Esophagus squamous epithelium (tissue), 5 donors: ENCODE results near the gene GPX4. TPM values are rescaled to one million over a fixed set of nuclear protein-coding genes. Genes with fewer than 3 reads are reported as not detected.

Source experiments
- DNase-seq: peaks from one replicate; lab custom pipeline; 2025; lab: John Stamatoyannopoulos, UW
- H3K27ac ChIP-seq, 4 donors: fragments of 200-600 bp; sonication (generic); one replicate each; pipeline ENCODE4 v1.5.1; 2016 to 2019; ENCODE audit warnings: mild to moderate bottlenecking in 1 of 4
- H3K27me3 ChIP-seq, 4 donors: fragments of 200-600 bp; sonication (generic); 1 replicate in 3 of 4; 2 replicates in 1 of 4; pipeline versions ENCODE4 v1.5.1 to v1.6.0; 2017 to 2021; ENCODE audit warnings: antibody characterized with exemption in 1 of 4
- H3K36me3 ChIP-seq, 3 donors: fragments of 200-600 bp; sonication (generic); one replicate each; pipeline ENCODE4 v1.5.1; 2016 to 2019
- H3K4me1 ChIP-seq, 3 donors: fragments of 200-600 bp; sonication (generic); one replicate each; pipeline ENCODE4 v1.5.1; 2017 to 2019
- H3K4me3 ChIP-seq, 4 donors: fragments of 200-600 bp; sonication (generic); 1 replicate in 3 of 4; 2 replicates in 1 of 4; pipeline ENCODE4 v1.5.1; 2016 to 2019; ENCODE audit warnings: mild to moderate bottlenecking in 2 of 4, moderate library complexity in 1 of 4
- H3K9me3 ChIP-seq, 3 donors: fragments of 200-600 bp; sonication (generic); one replicate each; pipeline ENCODE4 v1.5.1; 2016 to 2019
- POLR2A ChIP-seq, 4 donors: fragments of 450-650 bp; IDR thresholded peaks; one replicate each; pipeline ENCODE4 v1.6.1; 2017; ENCODE audit warnings: antibody characterized with exemption in 4 of 4, mild to moderate bottlenecking in 4 of 4, moderate library complexity in 3 of 4
- WGBS, 2 donors: methylation state at CpG; one replicate each; pipeline ENCODE4 v1.1.5; 2018; 5-methylcytosine and 5-hydroxymethylcytosine counted together
- intact Hi-C: fragments of 100-400 bp; cut with DNase I; formaldehyde crosslinking; loops from one replicate; pipeline ENCODE4 v1.15.0; 2022
- total RNA-seq, 4 donors: library from RNA; depleted of rRNA; stranded (reverse); fragments of >200 nt; gene quantifications; one replicate each; pipeline ENCODE4 v1.1.0, GENCODE V29; 2016
- TF ChIP-seq, protein P1 (sequence below), 6 experiments: fragments of 450-650 bp in 4 of 6; fragments of 200-600 bp in 2 of 6; sonication (generic) in 2 of 6; IDR thresholded peaks; one replicate each; pipeline ENCODE4 v1.5.1; 2016 to 2019; ENCODE audit warnings: antibody characterized with exemption in 6 of 6, mild to moderate bottlenecking in 4 of 6, moderate library complexity in 4 of 6
- donor health status: DM: yes; HTN: yes; CAD: no.

Gene GPX4
- total RNA-seq, 4 donors from 2014 or later: 108 to 405 (median 244) TPM

DNA sequence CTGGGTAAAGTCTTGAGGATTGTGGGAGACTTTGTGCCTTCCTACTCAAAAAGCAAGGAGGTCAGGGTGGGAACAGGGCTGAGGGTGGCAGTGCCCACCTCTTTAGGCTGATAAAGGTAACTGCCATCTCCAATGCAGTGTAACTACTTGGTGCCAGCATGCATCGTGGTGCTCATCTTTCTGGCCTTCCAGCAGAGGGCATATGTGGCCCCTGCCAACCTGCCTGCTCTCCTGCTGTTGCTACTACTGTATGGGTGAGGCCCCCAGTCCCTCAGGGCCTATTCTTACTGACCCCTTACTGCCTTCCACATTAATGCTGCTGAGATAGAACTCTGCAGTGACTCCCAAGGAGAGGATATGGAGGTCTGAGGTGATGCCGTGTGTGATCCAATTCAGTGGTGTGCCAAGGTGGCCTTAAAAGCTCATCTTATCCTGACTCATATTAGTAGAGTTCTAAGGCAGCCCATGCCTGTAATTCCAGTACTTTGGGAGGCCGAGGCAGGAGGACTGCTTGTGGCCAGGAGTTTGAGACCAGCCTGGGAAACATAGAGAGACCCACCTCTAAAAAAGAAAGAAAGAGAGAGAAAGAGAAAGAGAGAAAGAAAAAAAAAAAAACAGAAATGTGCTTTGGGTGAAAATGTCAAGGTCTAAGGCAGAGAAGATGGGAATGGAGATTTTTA, 46.5 kb upstream of the GPX4 start:
- H3K27me3 ChIP-seq: no peaks in the 10 kb centered on the region
- 17 to 61% methylated on average over 2 to 3 of the region's 3 CpGs for WGBS, 2 donors
- peaks cover 0 to 34% (median 0%) of the 10 kb centered on the region in 3 donors for H3K36me3 ChIP-seq
- peaks cover 0 to 40% (median 25%) of the 10 kb centered on the region in 3 donors for H3K9me3 ChIP-seq
- H3K27ac ChIP-seq: no peak overlapping the region
- intact Hi-C loops: no loop called here
- no peak for DNase-seq
- TF ChIP-seq, protein P1, sequence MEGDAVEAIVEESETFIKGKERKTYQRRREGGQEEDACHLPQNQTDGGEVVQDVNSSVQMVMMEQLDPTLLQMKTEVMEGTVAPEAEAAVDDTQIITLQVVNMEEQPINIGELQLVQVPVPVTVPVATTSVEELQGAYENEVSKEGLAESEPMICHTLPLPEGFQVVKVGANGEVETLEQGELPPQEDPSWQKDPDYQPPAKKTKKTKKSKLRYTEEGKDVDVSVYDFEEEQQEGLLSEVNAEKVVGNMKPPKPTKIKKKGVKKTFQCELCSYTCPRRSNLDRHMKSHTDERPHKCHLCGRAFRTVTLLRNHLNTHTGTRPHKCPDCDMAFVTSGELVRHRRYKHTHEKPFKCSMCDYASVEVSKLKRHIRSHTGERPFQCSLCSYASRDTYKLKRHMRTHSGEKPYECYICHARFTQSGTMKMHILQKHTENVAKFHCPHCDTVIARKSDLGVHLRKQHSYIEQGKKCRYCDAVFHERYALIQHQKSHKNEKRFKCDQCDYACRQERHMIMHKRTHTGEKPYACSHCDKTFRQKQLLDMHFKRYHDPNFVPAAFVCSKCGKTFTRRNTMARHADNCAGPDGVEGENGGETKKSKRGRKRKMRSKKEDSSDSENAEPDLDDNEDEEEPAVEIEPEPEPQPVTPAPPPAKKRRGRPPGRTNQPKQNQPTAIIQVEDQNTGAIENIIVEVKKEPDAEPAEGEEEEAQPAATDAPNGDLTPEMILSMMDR (IDR thresholded peaks at IDR 0.05): peak in 2 of 6 experiments; percentile 12 to 30
- no peak for TF ChIP-seq POLR2A (IDR thresholded peaks at IDR 0.05)
- no peak overlapping the region for H3K4me3 ChIP-seq
- no peaks in the 10 kb centered on the region for H3K4me1 ChIP-seq

DNA sequence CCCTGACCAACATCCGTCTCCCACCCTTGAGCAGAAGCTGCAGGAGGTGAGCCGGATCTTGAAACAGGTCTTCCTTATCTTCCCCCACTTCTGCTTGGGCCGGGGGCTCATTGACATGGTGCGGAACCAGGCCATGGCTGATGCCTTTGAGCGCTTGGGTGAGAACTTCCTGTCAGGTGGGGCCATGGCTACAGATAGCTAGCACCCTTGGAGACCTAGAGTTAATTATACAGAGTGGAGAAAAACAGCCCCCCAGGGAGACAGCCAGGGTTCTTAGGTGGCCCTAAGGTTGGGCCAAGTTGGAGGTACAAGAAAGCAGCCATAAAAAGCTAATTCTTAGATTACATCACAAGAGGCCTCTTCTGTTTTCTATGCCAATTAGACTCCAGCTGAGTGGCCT, 45.7 kb upstream of the GPX4 start:
- Histone ChIP-seq H3K27ac (no peak overlapping the region), H3K4me1 (no peaks in the 10 kb centered on the region), H3K9me3 (peaks cover 0 to 40% (median 25%) of the 10 kb centered on the region in 3 donors), H3K4me3 (no peak overlapping the region), H3K36me3 (peaks cover 0 to 34% (median 0%) of the 10 kb centered on the region in 3 donors), H3K27me3 (no peaks in the 10 kb centered on the region)
- intact Hi-C loops: no loop called here
- DNase-seq: no peak
- TF ChIP-seq POLR2A (IDR thresholded peaks at IDR 0.05): no peak
- TF ChIP-seq, protein P1 (IDR thresholded peaks at IDR 0.05): no peak
- 100% methylated on average over 3 of the region's 5 CpGs; no CpG with 5 or more reads in 1 of the 2 donors for WGBS, 2 donors

DNA sequence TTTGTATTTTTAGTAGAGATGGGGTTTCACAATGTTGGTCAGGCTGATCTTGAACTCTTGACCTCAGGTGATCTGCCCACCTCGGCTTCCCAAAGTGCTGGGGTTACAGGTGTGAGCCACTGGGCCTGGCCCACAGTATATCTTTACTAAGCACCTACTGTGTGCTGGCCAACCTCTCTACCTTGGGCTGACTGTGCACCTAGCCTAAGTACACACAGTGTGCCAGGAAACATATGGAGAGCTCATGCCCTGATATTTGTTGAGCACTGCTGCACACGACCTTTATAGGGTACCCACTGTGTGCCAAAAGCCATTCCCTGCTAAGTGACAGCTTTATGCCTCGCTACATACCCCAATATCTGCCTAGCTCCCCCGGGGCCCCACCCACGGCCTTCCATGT, 43.1 kb upstream of the GPX4 start:
- intact Hi-C loops: no loop called here
- TF ChIP-seq, protein P1 (IDR thresholded peaks at IDR 0.05): no peak
- no peak for TF ChIP-seq POLR2A (IDR thresholded peaks at IDR 0.05)
- H3K9me3 ChIP-seq: peaks cover 0 to 39% (median 25%) of the 10 kb centered on the region in 3 donors
- H3K4me1 ChIP-seq: peaks cover 11 to 15% (median 12%) of the 10 kb centered on the region in 3 donors
- no peak overlapping the region for H3K4me3 ChIP-seq
- peaks cover 0 to 14% (median 0%) of the 10 kb centered on the region in 4 donors for H3K27me3 ChIP-seq
- H3K36me3 ChIP-seq: peaks cover 0 to 34% (median 0%) of the 10 kb centered on the region in 3 donors
- DNase-seq: no peak
- 67 to 73% methylated on average over 1 to 4 of the region's 5 CpGs for WGBS, 2 donors
- no peak overlapping the region for H3K27ac ChIP-seq

DNA sequence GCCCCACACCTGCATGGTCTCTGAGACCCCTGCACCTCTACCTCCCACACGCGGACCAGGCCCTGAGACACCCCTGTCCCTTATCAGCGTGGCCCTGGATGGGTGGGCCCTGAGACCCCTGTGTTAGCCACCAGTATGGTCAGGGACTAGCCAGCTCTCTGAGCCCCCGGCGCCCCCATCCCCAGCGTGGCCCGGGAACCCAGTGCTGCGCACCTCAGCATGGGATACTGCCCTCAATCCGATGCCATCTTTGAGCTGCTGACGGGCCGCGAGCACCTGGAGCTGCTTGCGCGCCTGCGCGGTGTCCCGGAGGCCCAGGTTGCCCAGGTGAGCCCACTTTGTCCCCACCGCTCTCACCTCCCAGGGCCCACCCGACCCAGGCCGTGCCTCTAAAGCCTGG, 41.8 kb upstream of the GPX4 start:
- Histone ChIP-seq H3K36me3 (peaks cover 0 to 21% (median 0%) of the 10 kb centered on the region in 3 donors), H3K27ac (no peak overlapping the region), H3K4me1 (peaks cover 17 to 28% (median 25%) of the 10 kb centered on the region in 3 donors), H3K27me3 (peaks cover 0 to 27% (median under 1%) of the 10 kb centered on the region in 4 donors), H3K4me3 (no peak overlapping the region), H3K9me3 (peaks cover 0 to 26% (median 18%) of the 10 kb centered on the region in 3 donors)
- no peak for DNase-seq
- TF ChIP-seq, protein P1 (IDR thresholded peaks at IDR 0.05): no peak
- no peak for TF ChIP-seq POLR2A (IDR thresholded peaks at IDR 0.05)
- 95 to 98% methylated on average over 4 to 14 of the region's 20 CpGs for WGBS, 2 donors
- intact Hi-C loops: no loop called here

DNA sequence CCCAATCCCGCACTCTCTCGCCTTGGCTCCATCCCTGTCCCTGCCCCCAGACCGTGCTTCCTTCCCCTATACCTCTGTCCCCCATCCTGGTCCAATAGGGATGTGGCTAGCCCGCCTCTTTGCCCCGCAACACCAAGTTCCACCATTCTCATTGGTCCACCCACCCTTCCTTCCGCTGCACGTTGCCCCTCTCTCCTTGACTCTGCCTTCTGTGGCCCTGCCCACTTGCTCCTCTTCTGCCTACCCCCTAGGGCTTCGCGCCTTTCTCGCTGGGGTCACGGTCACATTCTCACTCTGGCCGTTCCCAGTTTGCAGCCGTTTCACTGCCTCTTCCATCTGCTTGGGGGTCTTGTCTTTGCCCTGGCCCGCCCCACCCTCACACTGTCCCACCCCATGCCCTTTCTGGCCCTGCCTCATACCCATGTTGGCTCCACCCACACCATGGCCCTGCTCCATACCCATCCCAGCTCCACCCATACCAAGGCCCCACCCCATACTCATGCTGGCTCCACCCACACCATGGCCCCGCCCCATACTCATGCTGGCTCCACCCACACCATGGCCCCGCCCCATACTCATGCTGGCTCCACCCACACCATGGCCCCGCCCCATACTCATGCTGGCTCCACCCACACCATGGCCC, 41.3 kb upstream of the GPX4 start:
- 86 to 89% methylated on average over 16 to 17 of the region's 17 CpGs for WGBS, 2 donors
- no peak for TF ChIP-seq POLR2A (IDR thresholded peaks at IDR 0.05)
- TF ChIP-seq, protein P1 (IDR thresholded peaks at IDR 0.05): no peak
- Histone ChIP-seq H3K9me3 (peaks cover 0 to 20% (median 13%) of the 10 kb centered on the region in 3 donors), H3K27ac (no peak overlapping the region), H3K4me1 (peaks cover 22 to 33% (median 28%) of the 10 kb centered on the region in 3 donors), H3K27me3 (peaks cover 4 to 32% (median 5%) of the 10 kb centered on the region in 4 donors), H3K4me3 (no peak overlapping the region), H3K36me3 (peaks cover 0 to 16% (median 0%) of the 10 kb centered on the region in 3 donors)
- DNase-seq: no peak
- intact Hi-C loops: no loop called here
